H1 (cell line): ENCODE measurements around the gene PSMD13. TPM values are rescaled to one million over a fixed set of nuclear protein-coding genes. Genes with fewer than 3 reads are reported as not detected.

Experiments used
- CTCF ChIA-PET: fragments of 300-600 bp; sonication (Branson Sonifier 250); formaldehyde crosslinking; loops from one replicate; lab custom pipeline; 2021; ENCODE audit not compliant: partially characterized antibody; lab: Charles Lee
- POLR2A ChIA-PET: fragments of 300-600 bp; sonication (Branson Sonifier 250); formaldehyde crosslinking; loops from one replicate; lab custom pipeline; 2021; ENCODE audit warnings: inconsistent platforms; ENCODE audit not compliant: partially characterized antibody; lab: Charles Lee
- DNase-seq, 2 experiments: peaks; one replicate each; pipeline versions ENCODE4 v3.0.0 to v3.0.0-alpha.2; 2010 to 2022; ENCODE audit warnings: low spot score in 2 of 2, low read depth in 1 of 2, mixed read lengths in 1 of 2
- FAIRE-seq: peaks from 2 replicates; lab custom pipeline; 2011; peaks lifted over from hg19 to GRCh38; lab: Jason Lieb, UNC
- H2AFZ ChIP-seq: 2 replicates; pipeline ENCODE4 v1.8.1; 2012; ENCODE audit warnings: low read length, inconsistent platforms
- H2AK5ac ChIP-seq: 2 replicates; pipeline ENCODE4 v1.6.1; 2013; ENCODE audit warnings: low read depth, low read length
- H2BK120ac ChIP-seq: replicated peaks from 2 replicates; pipeline ENCODE3; 2013; ENCODE audit warnings: low read depth, low read length, inconsistent platforms
- H2BK12ac ChIP-seq: 2 replicates; pipeline ENCODE4 v1.6.1; 2013; ENCODE audit warnings: low read depth, low read length
- H2BK15ac ChIP-seq: 2 replicates; pipeline ENCODE4 v1.6.1; 2013; ENCODE audit warnings: low read length
- H2BK20ac ChIP-seq: 2 replicates; pipeline ENCODE4 v1.6.1; 2013; ENCODE audit warnings: low read length
- H2BK5ac ChIP-seq: 2 replicates; pipeline ENCODE4 v1.6.1; 2013; ENCODE audit warnings: low read depth, low read length
- H3K14ac ChIP-seq: 2 replicates; pipeline ENCODE4 v1.6.1; 2013; ENCODE audit warnings: inconsistent platforms; ENCODE audit not compliant: insufficient read length
- H3K18ac ChIP-seq: 2 replicates; pipeline ENCODE4 v1.6.1; 2013; ENCODE audit warnings: low read length; ENCODE audit errors: extremely low read depth
- H3K23ac ChIP-seq: 2 replicates; pipeline ENCODE4 v1.6.1; 2013; ENCODE audit warnings: inconsistent platforms; ENCODE audit not compliant: insufficient read length
- H3K23me2 ChIP-seq: 2 replicates; pipeline ENCODE4 v1.6.1; 2013; ENCODE audit warnings: low read depth, low read length
- H3K27ac ChIP-seq: 2 replicates; pipeline ENCODE4 v1.6.1; 2011; ENCODE audit warnings: low read depth, low read length, inconsistent platforms
- H3K27me3 ChIP-seq, 4 experiments: replicated peaks in 1 of 4; 1 replicate in 1 of 4; 2 replicates in 3 of 4; pipeline versions ENCODE4 v1.6.1 to v1.8.1; 2011 to 2013; ENCODE audit warnings: low read length in 3 of 4, mild to moderate bottlenecking in 3 of 4, inconsistent platforms in 2 of 4, mixed read lengths in 2 of 4, moderate library complexity in 1 of 4; ENCODE audit not compliant: control insufficient read depth in 3 of 4, insufficient read depth in 3 of 4; ENCODE audit errors: extremely low read depth in 1 of 4
- H3K36me3 ChIP-seq, 4 experiments: 2 replicates each; pipeline versions ENCODE4 v1.6.1 to v1.8.1; 2011 to 2013; ENCODE audit warnings: mild to moderate bottlenecking in 4 of 4, low read length in 3 of 4, moderate library complexity in 2 of 4, control low read depth in 1 of 4, inconsistent platforms in 1 of 4; ENCODE audit not compliant: insufficient read depth in 4 of 4, control insufficient read depth in 2 of 4
- H3K4ac ChIP-seq: replicated peaks from 2 replicates; pipeline ENCODE3; 2013; ENCODE audit warnings: low read length, low read depth, mixed read lengths, inconsistent platforms; ENCODE audit not compliant: insufficient read length
- H3K4me1 ChIP-seq, 4 experiments: replicated peaks in 1 of 4; 1 replicate in 1 of 4; 2 replicates in 3 of 4; pipeline versions ENCODE4 v1.6.1 to v1.8.1; 2011 to 2013; ENCODE audit warnings: low read length in 3 of 4, inconsistent platforms in 2 of 4, mixed read lengths in 1 of 4; ENCODE audit not compliant: insufficient read depth in 4 of 4, control insufficient read depth in 3 of 4
- H3K4me2 ChIP-seq, 2 experiments: 2 replicates each; pipeline versions ENCODE4 v1.6.1 to v1.8.1; 2011 to 2013; ENCODE audit warnings: low read depth in 2 of 2, low read length in 2 of 2, control low read depth in 1 of 2, inconsistent platforms in 1 of 2, mild to moderate bottlenecking in 1 of 2; ENCODE audit not compliant: insufficient read depth in 1 of 2
- H3K4me3 ChIP-seq, 4 experiments: fragments of 200-600, 300-600 bp in 1 of 4; sonication (generic), shearing (Covaris generic), sonication (Bioruptor Twin) in 1 of 4; 2 replicates each; pipeline versions ENCODE4 v1.5.1 to v1.8.1; 2011 to 2016; ENCODE audit warnings: low read length in 4 of 4, low read depth in 3 of 4, control low read depth in 2 of 4, inconsistent platforms in 2 of 4, mild to moderate bottlenecking in 2 of 4, mixed read lengths in 1 of 4, moderate library complexity in 1 of 4; ENCODE audit not compliant: insufficient read depth in 2 of 4; ENCODE audit errors: extremely low read depth in 1 of 4
- H3K56ac ChIP-seq: replicated peaks from 2 replicates; pipeline ENCODE3; 2013; ENCODE audit warnings: low read depth, mild to moderate bottlenecking, mixed read lengths, low read length, inconsistent platforms; ENCODE audit not compliant: insufficient read length
- H3K79me1 ChIP-seq: 2 replicates; pipeline ENCODE4 v1.6.1; 2013; ENCODE audit warnings: low read depth, low read length, control low read depth
- H3K79me2 ChIP-seq, 2 experiments: 2 replicates each; pipeline versions ENCODE4 v1.6.1 to v1.8.1; 2012 to 2013; ENCODE audit warnings: low read length in 2 of 2, mild to moderate bottlenecking in 2 of 2, inconsistent platforms in 1 of 2; ENCODE audit not compliant: insufficient read depth in 2 of 2, control insufficient read depth in 1 of 2
- H3K9ac ChIP-seq, 4 experiments: replicated peaks in 1 of 4; 1 replicate in 1 of 4; 2 replicates in 3 of 4; pipeline versions ENCODE4 v1.6.1 to v1.8.1; 2011 to 2013; ENCODE audit warnings: low read depth in 3 of 4, low read length in 3 of 4, control low read depth in 2 of 4, mild to moderate bottlenecking in 2 of 4, moderate library complexity in 2 of 4, inconsistent platforms in 1 of 4; ENCODE audit errors: extremely low read depth in 1 of 4
- H3K9me3 ChIP-seq, 2 experiments: 2 replicates each; pipeline versions ENCODE4 v1.6.1 to v1.8.1; 2012 to 2013; ENCODE audit warnings: mild to moderate bottlenecking in 2 of 2, moderate library complexity in 2 of 2, control low read depth in 1 of 2, inconsistent platforms in 1 of 2, low read depth in 1 of 2, low read length in 1 of 2, mixed read lengths in 1 of 2; ENCODE audit not compliant: insufficient read depth in 2 of 2
- H4K20me1 ChIP-seq, 2 experiments: replicated peaks in 1 of 2; 2 replicates each; pipeline versions ENCODE3 to v1.8.1; 2011 to 2013; ENCODE audit warnings: inconsistent platforms in 2 of 2, low read length in 2 of 2, mild to moderate bottlenecking in 1 of 2; ENCODE audit not compliant: insufficient read depth in 2 of 2, control insufficient read depth in 1 of 2
- H4K5ac ChIP-seq: 2 replicates; pipeline ENCODE4 v1.6.1; 2013; ENCODE audit warnings: low read length, low read depth, mixed read lengths, inconsistent platforms; ENCODE audit not compliant: insufficient read length
- H4K8ac ChIP-seq: 2 replicates; pipeline ENCODE4 v1.8.0; 2013; ENCODE audit warnings: mild to moderate bottlenecking, moderate library complexity, low read length, inconsistent platforms; ENCODE audit not compliant: insufficient read depth; ENCODE audit errors: extremely low read depth
- H4K91ac ChIP-seq: replicated peaks from 2 replicates; pipeline ENCODE3; 2013; ENCODE audit warnings: low read length, mixed read lengths, inconsistent platforms; ENCODE audit not compliant: insufficient read length
- ATF3 ChIP-seq: IDR thresholded peaks from 2 replicates; pipeline ENCODE4 v1.6.1; 2011; ENCODE audit warnings: low read depth, mild to moderate bottlenecking, low read length; ENCODE audit not compliant: insufficient read depth
- BACH1 ChIP-seq: IDR thresholded peaks from 2 replicates; pipeline ENCODE4 v1.6.1; 2012; ENCODE audit warnings: low read length, improper control_type of control experiment
- CHD1 ChIP-seq: IDR thresholded peaks from 2 replicates; pipeline ENCODE4 v1.6.1; 2012; ENCODE audit warnings: low read depth, low read length, improper control_type of control experiment
- CREB1 ChIP-seq: IDR thresholded peaks from 2 replicates; pipeline ENCODE4 v1.6.1; 2012; ENCODE audit warnings: inconsistent platforms
- CTBP2 ChIP-seq: IDR thresholded peaks from 2 replicates; pipeline ENCODE4 v1.7.0; 2011; ENCODE audit warnings: borderline replicate concordance, mild to moderate bottlenecking, moderate library complexity, mixed read lengths, low read length; ENCODE audit not compliant: insufficient read depth, insufficient read length
- FOSL1 ChIP-seq: IDR thresholded peaks from 2 replicates; pipeline ENCODE4 v1.6.1; 2011; ENCODE audit warnings: mild to moderate bottlenecking, low read depth, low read length, moderate library complexity; ENCODE audit not compliant: insufficient read depth
- HDAC6 ChIP-seq: IDR thresholded peaks from one replicate; pipeline ENCODE4 v1.7.1; 2012; ENCODE audit warnings: low read depth, mild to moderate bottlenecking, inconsistent platforms, low read length, moderate library complexity
- POLR2AphosphoS5 ChIP-seq: IDR thresholded peaks from 2 replicates; pipeline ENCODE4 v1.6.1; 2011; ENCODE audit warnings: low read depth, low read length
- SIN3A ChIP-seq, 2 experiments: IDR thresholded peaks in 1 of 2; conservative IDR thresholded peaks in 1 of 2; 2 replicates each; pipeline ENCODE4 v1.6.1; 2011 to 2012; ENCODE audit warnings: low read length in 2 of 2, improper control_type of control experiment in 1 of 2, low read depth in 1 of 2, mild to moderate bottlenecking in 1 of 2
- SIRT6 ChIP-seq: IDR thresholded peaks from one replicate; pipeline ENCODE4 v1.7.1; 2012; ENCODE audit warnings: low read length, inconsistent platforms
- SIX5 ChIP-seq: IDR thresholded peaks from 2 replicates; pipeline ENCODE4 v1.6.1; 2011; ENCODE audit warnings: mild to moderate bottlenecking, low read depth, low read length
- SP2 ChIP-seq: IDR thresholded peaks from 2 replicates; pipeline ENCODE4 v1.6.1; 2012; ENCODE audit warnings: mild to moderate bottlenecking, low read length, inconsistent platforms
- SUZ12 ChIP-seq: fragments of 200-600 bp; sonication (generic); IDR thresholded peaks from 2 replicates; pipeline ENCODE4 v1.6.1; 2012; ENCODE audit warnings: mild to moderate bottlenecking, inconsistent platforms, low read length, moderate library complexity, mixed read lengths
- YY1 ChIP-seq: IDR thresholded peaks from 2 replicates; pipeline ENCODE4 v1.6.1; 2011; ENCODE audit warnings: low read depth, mild to moderate bottlenecking, low read length
- ZNF274 ChIP-seq: IDR thresholded peaks from 2 replicates; pipeline ENCODE4 v1.7.0; 2012; ENCODE audit warnings: low read length, borderline replicate concordance; ENCODE audit errors: extremely low read depth
- WGBS, 2 experiments: shearing (Covaris generic) in 1 of 2; methylation state at CpG; one replicate each; pipeline versions ENCODE4 v1.1.6 to v1.1.7; 2013 to 2015; ENCODE audit warnings: low lambda C conversion rate in 2 of 2, mixed read lengths in 2 of 2, inconsistent platforms in 1 of 2, low coverage in 1 of 2, missing lambda C conversion rate in 1 of 2; ENCODE audit not compliant: insufficient replicate concordance in 2 of 2, insufficient coverage in 1 of 2, insufficient read length in 1 of 2; ENCODE audit errors: extremely low coverage in 1 of 2, missing lambda C conversion rate in 1 of 2; 5-methylcytosine and 5-hydroxymethylcytosine counted together
- polyA plus RNA-seq, 7 experiments: library from polyadenylated mRNA; depleted of rRNA in 3 of 7; stranded (reverse) in 5 of 7; unstranded in 2 of 7; fragments of >200 nt in 5 of 7; fragments of 200-250 nt in 2 of 7; gene quantifications; 1 replicate in 5 of 7; 2 replicates in 1 of 7; 4 replicates in 1 of 7; pipeline versions ENCODE4 v1.2.1 to v1.2.3, GENCODE V29; 2011 to 2013; ENCODE audit warnings: missing spikeins in 2 of 7, mixed read lengths in 2 of 7
- total RNA-seq: library from RNA; stranded (reverse); fragmentation: NEBNext Ultra II Directional; extraction: Animal tissue kit (Norgen Biotek cat#: 25700); gene quantifications from 2 replicates; pipeline ENCODE4 v1.2.1, GENCODE V29; 2021

Gene PSMD13
- total and polyA plus RNA-seq, 2 of the 8 experiments (the other 6 are each of a cell fraction or from before 2014, with no cell fraction given): 121 to 141 TPM

- Histone ChIP-seq H4K91ac (no peak overlapping the region), H2BK120ac (no peak overlapping the region), H3K9ac (no peak overlapping the region), H3K79me2 (peaks cover 0 to 29% of the 10 kb centered on the region in 2 experiments; a peak in 2 of 4 replicates), H3K27me3 (no peaks in the 10 kb centered on the region), H2BK12ac (no peak overlapping the region), H4K8ac (no peak overlapping the region), H3K23me2 (peaks cover 22% of the 10 kb centered on the region), H2BK5ac (no peak overlapping the region), H3K23ac (no peak overlapping the region), H2AFZ (no peak overlapping the region), H3K4ac (no peak overlapping the region), H2BK20ac (no peak overlapping the region), H3K4me3 (no peak overlapping the region), H3K4me1 (peaks cover 0 to 23% (median 9%) of the 10 kb centered on the region in 4 experiments; a peak in 5 of 7 replicates), H3K14ac (no peak overlapping the region), H3K4me2 (no peak overlapping the region), H3K27ac (no peak overlapping the region), H3K79me1 (peaks cover 11% of the 10 kb centered on the region), H3K9me3 (no peaks in the 10 kb centered on the region), H3K36me3 (peaks cover 32 to 57% (median 41%) of the 10 kb centered on the region in 4 experiments), H2AK5ac (no peak overlapping the region), H3K56ac (no peak overlapping the region), H4K20me1 (peaks cover 0 to 14% of the 10 kb centered on the region in 2 experiments), H2BK15ac (no peak overlapping the region), H4K5ac (no peak overlapping the region), H3K18ac (no peak overlapping the region)
- DNase-seq (no peak), FAIRE-seq (no peak)
- ChIA-PET POLR2A (no interaction called here), CTCF (interaction anchor here (0.9 kb wide), 1 partner anchor 151 kb away, joined by 3 read pairs; no protein-coding TSS in a partner anchor)
- 95% methylated on average over 5 of the region's 5 CpGs; no CpG with 5 or more reads in 1 of the 2 experiments for WGBS, 2 experiments
- no peak for TF ChIP-seq FOSL1
- TF ChIP-seq BACH1: no peak
- no peak for TF ChIP-seq POLR2AphosphoS5
- TF ChIP-seq ATF3: no peak
- no peak for TF ChIP-seq SUZ12
- no peak for TF ChIP-seq CHD1
- no peak for TF ChIP-seq HDAC6
- no peak for TF ChIP-seq YY1
- no peak for TF ChIP-seq ZNF274
- no peak for TF ChIP-seq CTBP2
- TF ChIP-seq SIN3A (conservative IDR thresholded peaks at IDR 0.05 in 1 of 2, IDR thresholded peaks at IDR 0.05 in 1 of 2; ENCODE audit: low read depth in 1 of 2, low read length in 2 of 2): no peak
- TF ChIP-seq SP2: no peak
- no peak for TF ChIP-seq CREB1
- no peak for TF ChIP-seq SIX5
- no peak for TF ChIP-seq SIRT6
Measured at GRCh38 chr11:210803-211180, 26.0 kb upstream of the PSMD13 start.
